K562 (cell line): ENCODE measurements around the gene CDC42EP2. TPM values are rescaled to one million over a fixed set of nuclear protein-coding genes. Genes with fewer than 3 reads are reported as not detected.

Experiments
- EP400 ChIP-seq: fragments of 450-650 bp; IDR thresholded peaks from 2 replicates; pipeline ENCODE4 v1.6.1; 2017; ENCODE audit warnings: antibody characterized with exemption, mild to moderate bottlenecking, moderate library complexity
- EWSR1 ChIP-seq: fragments of 450-650 bp; IDR thresholded peaks from 2 replicates; pipeline ENCODE4 v1.6.1; 2018; ENCODE audit warnings: borderline replicate concordance, mild to moderate bottlenecking, low read depth, moderate library complexity; ENCODE audit not compliant: partially characterized antibody
- HDAC2 ChIP-seq: fragments of 450-650 bp; IDR thresholded peaks from 2 replicates; pipeline ENCODE4 v1.6.1; 2016; ENCODE audit warnings: mild to moderate bottlenecking
- KLF16 ChIP-seq: IDR thresholded peaks from 2 replicates; pipeline ENCODE4 v1.6.1; 2016; ENCODE audit warnings: antibody characterized with exemption
- NBN ChIP-seq: fragments of 450-650 bp; IDR thresholded peaks from 2 replicates; pipeline ENCODE4 v1.6.1; 2016; ENCODE audit warnings: low read depth, mild to moderate bottlenecking
- PHF21A ChIP-seq: fragments of 450-650 bp; IDR thresholded peaks from 2 replicates; pipeline ENCODE4 v1.6.1; 2017; ENCODE audit warnings: low read depth, borderline replicate concordance
- RAD21 ChIP-seq, 2 experiments: fragments of 250-450 bp in 1 of 2; fragments of 450-650 bp in 1 of 2; sonication (Bioruptor Pico) in 1 of 2; formaldehyde crosslinking in 1 of 2; IDR thresholded peaks in 1 of 2; conservative IDR thresholded peaks in 1 of 2; 2 replicates each; pipeline versions ENCODE4 v1.4.0 to v1.8.0; 2020 to 2022; ENCODE audit warnings: mild to moderate bottlenecking in 2 of 2, moderate library complexity in 1 of 2
- SMARCB1 ChIP-seq: IDR thresholded peaks from 2 replicates; pipeline ENCODE4 v1.6.1; 2011; ENCODE audit warnings: improper control_type of control experiment, low read depth; ENCODE audit not compliant: insufficient read length
- ZKSCAN8 ChIP-seq: fragments of 200-800 bp; sonication (Bioruptor generic); IDR thresholded peaks from 2 replicates; pipeline ENCODE4 v1.6.1; 2016; ENCODE audit warnings: missing genetic modification characterization, missing compliant biosample characterization
- ZNF518B ChIP-seq: fragments of 250-450 bp; sonication (Bioruptor Pico); IDR thresholded peaks from 2 replicates; pipeline ENCODE4 v1.5.0; 2021; ENCODE audit warnings: mild to moderate bottlenecking, moderate library complexity
- ZNF592 ChIP-seq: fragments of 450-650 bp; IDR thresholded peaks from 2 replicates; pipeline ENCODE4 v1.6.1; 2017; ENCODE audit warnings: antibody characterized with exemption, mild to moderate bottlenecking
- polyA plus RNA-seq, 8 experiments: library from polyadenylated mRNA; depleted of rRNA in 4 of 8; stranded (reverse) in 5 of 8; unstranded in 3 of 8; fragments of >200 nt; fragmentation: Nextera tagmentation in 2 of 8; fragmentation: Illumina TruSeq in 1 of 8; extraction: Ambion mirVana in 2 of 8; extraction: Trizol in 1 of 8; gene quantifications; 2 replicates each; pipeline versions ENCODE4 v1.2.1 to v1.2.3, GENCODE V29; 2011 to 2014; ENCODE audit warnings: inconsistent platforms in 1 of 8, missing spikeins in 1 of 8
- total RNA-seq, 7 experiments: library from RNA; depleted of rRNA in 6 of 7; stranded (reverse); fragments of >200 nt in 6 of 7; fragmentation: Illumina TruSeq in 2 of 7; extraction: Trizol in 2 of 7; gene quantifications; 2 replicates each; pipeline versions ENCODE4 v1.2.1 to v1.2.3, GENCODE V29; 2011 to 2021; ENCODE audit warnings: low replicate concordance in 1 of 7
- TF ChIP-seq, protein P1 (sequence below): sonication (generic); formaldehyde crosslinking; IDR thresholded peaks from 2 replicates; pipeline ENCODE4 v1.8.0; 2022; ENCODE audit warnings: mild to moderate bottlenecking, low read depth, missing genetic modification reagents

CDC42EP2 gene
- total and polyA plus RNA-seq, 9 of the 15 experiments (the other 6 are each of a cell fraction or from before 2014, with no cell fraction given): 0.27 to 3.5 (median 0.83) TPM; not detected in 1

GRCh38 chr11:65329944-65330403 is 15.3 kb downstream of the CDC42EP2 start (continued):
- TF ChIP-seq ZNF518B (CRISPR knock-in tag): no peak
- 0 out of 2 replicates have a peak, but pooled peaks have one; percentile 20 for TF ChIP-seq ZKSCAN8 (CRISPR knock-in tag)
- TF ChIP-seq EP400: peak; percentile 62
- TF ChIP-seq RAD21 (CRISPR knock-in tag; conservative IDR thresholded peaks at IDR 0.05 in 1 of 2, IDR thresholded peaks at IDR 0.05 in 1 of 2): peak; percentile 55 to 74
- peak; percentile 75; the same call in 1 of the 2 replicates for TF ChIP-seq PHF21A
- peak; percentile 46; the same call in 1 of the 2 replicates for TF ChIP-seq HDAC2
- 0 out of 2 replicates have a peak, but pooled peaks have one; percentile 35 for TF ChIP-seq NBN
- no peak for TF ChIP-seq EWSR1
- peak; percentile 67 for TF ChIP-seq ZNF592
- TF ChIP-seq, protein P1, sequence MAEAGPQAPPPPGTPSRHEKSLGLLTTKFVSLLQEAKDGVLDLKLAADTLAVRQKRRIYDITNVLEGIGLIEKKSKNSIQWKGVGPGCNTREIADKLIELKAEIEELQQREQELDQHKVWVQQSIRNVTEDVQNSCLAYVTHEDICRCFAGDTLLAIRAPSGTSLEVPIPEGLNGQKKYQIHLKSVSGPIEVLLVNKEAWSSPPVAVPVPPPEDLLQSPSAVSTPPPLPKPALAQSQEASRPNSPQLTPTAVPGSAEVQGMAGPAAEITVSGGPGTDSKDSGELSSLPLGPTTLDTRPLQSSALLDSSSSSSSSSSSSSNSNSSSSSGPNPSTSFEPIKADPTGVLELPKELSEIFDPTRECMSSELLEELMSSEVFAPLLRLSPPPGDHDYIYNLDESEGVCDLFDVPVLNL (CRISPR knock-in tag): no peak
- peak; percentile 42; the same call in 1 of the 2 replicates for TF ChIP-seq KLF16
- TF ChIP-seq SMARCB1: no peak
